ENCODE measurements around the gene MEGF10. TPM values are rescaled to one million over a fixed set of nuclear protein-coding genes. Genes with fewer than 3 reads are reported as not detected.

MEGF10 gene
- total RNA-seq, 1 donor from 2014 or later = 0.63 TPM

DNA sequence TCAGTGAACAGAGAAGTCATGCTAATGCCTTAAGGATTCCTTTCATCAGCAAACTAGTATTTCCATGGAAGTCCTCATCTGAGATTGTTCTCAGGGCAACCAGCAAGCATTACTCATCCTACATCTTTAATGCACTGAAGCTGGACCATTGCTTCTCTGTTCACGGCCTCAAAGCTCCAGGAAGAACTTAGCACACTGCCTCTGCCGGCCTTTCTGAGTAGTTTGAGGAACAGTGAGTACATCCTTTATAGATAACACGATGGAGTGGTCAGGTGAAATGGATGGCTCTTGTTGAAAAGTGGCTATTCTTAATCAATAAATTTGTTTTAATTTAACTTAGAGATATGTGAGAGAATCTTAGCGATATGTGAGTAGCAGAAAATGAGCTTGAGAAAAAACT, 35.8 kb downstream of the MEGF10 start:
- DNase-seq (ENCODE audit: low spot score) = no peak

DNA sequence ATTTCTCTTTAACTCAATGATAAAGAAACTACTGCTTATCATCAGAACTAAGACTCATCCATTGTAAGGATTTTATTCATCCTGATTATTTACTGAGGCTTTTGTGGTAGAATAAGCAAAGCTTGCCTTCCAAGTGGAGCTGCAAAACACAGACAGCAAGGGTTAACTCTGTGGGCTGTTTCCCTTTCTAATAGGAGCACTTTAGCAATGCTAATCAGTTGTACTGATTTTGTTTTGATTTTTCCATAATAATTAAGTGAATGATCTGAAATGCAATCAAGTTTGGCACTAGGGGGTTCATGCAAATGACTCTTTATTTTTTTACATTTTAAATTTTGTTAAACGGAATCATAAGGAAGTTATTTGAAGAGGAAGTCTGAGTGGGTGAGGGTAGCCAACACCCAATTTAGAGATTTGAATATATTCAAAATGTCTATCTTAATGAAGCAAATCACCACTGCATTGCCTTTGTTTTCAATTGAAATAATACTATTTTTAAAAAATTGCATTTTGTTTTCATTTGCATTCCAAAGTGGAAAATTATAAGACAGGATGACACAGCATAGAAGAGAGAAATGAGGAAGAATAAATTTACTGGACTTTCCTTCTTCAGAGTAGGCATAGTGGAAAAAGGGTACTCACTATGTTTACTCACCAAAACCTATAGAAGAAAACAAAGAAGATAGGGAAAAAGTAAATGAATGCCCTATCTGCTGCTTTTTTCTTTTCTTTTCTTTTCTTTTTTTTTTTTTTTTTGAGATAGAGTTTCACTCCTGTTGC, 36.6 kb downstream of the MEGF10 start:
- no peak for DNase-seq (ENCODE audit: low spot score)

DNA sequence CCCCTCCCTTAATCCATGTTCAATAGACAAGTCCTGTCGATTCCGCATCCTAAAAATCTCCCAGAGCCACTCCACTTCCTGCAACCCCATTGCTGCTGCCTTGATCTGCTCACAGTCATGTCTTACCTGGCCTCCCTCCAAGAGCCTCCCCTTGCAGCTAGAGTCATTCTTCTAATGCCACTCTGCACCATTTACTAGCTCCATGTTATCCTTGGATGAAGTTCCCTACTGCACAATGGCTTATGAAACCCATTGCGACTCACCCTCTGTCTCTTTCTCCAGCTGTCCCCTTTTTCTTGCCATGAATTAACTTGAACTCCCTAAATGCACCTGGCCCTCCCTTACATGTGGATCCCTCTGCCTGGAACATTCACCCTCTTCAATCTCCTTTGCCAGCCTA, 39.5 kb downstream of the MEGF10 start:
- DNase-seq (ENCODE audit: low spot score) = no peak

DNA sequence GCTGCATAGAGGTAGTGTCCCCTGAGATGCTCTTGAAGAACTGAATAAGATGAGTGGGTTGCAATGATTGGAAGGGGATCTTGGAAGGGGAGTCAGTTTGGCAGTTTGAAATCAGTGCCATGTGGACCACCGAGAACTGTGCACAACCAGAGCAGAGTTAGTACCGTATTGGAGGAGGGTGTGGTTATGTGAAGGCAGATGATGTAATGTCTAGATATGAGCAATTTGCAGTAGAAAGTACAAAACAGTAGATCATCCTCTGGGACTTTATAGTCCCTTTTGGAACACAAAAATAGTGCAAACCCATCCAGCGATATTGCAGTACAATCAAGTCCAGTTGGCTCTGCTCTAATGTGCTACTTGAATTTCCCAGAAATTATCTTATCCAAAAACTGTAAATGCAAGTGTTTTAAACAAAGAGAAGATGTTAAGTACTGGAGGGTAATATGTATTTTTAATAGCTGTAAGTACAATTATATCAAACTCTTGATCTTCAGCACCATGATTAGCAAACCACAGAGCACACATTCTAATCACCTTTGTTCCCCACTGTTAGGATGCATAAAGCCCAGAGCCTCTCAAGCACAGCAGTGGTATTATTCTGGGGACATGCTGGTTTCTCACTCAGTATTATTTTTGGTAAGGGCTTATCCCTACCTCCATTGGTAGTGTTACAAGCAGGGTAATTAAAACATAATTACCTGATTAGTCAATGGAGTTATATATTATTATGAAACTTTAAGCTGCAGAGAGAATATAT, 41.5 kb downstream of the MEGF10 start:
- DNase-seq (ENCODE audit: low spot score) = no peak

DNA sequence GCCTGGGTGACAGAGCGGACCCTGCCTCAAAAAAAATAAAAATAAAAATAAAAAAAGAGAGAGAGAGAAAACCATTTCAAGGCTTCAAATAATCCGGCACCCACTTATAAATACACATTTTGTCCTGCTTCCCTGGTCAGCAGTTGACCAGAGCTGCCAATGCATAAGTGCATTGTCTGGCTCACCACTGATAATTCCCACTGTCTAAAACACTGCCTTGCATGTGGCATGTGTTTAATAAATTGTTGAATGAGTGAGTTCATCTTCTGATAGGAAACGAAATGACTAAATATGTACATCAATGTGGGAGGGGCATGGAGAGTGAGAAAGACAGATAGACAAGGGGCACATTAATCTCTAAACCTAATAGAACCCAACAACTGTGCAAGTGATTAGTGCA, 42.9 kb downstream of the MEGF10 start:
- no peak for DNase-seq (ENCODE audit: low spot score)

DNA sequence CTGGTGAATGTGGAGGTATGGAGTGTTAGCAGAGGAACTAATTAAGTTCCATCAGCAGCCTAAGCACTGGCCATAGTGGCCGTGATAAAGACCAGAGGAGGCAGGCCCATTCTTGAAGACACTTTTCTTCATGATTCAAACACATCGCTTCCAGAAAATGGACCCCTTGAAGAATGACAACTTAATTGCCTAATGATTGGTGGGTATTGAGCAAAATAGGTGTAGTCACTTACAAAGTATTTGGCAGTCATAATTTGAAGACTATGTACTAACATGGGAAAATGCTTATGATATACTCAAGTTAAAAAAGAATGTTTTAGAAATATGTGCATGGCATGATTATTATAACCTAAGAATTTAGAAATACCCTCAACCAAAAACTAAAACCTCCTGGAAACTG, 44.8 kb downstream of the MEGF10 start:
- no peak for DNase-seq (ENCODE audit: low spot score)

DNA sequence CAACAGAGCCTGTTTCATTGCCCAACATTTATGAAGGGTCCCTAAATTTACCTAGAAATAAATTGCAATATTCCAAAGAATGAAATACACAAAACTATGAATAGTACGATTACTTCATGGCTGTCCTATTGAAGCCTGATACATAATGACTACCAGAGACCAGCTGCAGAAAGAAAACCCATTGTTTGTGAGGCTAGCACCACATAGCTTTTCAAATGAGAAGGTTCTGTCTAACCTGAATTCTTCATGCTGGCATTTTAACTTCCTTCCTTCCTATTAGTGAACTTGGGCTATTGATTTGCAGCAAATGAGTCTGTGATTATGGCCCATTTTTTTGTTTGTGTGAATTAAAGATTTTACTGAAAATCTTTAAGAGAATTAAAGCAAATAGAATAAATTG, 47.3 kb downstream of the MEGF10 start:
- DNase-seq (ENCODE audit: low spot score) = no peak

DNA sequence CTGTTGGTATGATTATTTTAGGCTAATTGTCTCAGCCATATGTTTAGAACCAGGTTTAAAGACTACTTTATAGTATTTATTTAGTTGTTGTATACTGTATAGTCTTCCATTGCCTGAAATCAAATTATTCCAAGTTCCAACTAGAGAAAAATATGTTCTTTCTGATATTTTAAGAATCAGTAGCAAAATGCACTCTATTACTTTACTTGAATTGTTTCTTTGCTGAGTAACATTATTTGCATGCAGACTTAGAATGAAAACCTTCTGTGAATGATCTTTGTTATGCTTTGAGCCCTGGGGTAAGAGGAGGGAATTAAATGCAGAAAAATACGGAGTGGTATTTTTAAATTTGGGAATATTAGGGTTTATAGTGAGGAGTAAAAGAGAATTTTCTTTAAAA, 47.9 kb downstream of the MEGF10 start:
- no peak for DNase-seq (ENCODE audit: low spot score)

DNA sequence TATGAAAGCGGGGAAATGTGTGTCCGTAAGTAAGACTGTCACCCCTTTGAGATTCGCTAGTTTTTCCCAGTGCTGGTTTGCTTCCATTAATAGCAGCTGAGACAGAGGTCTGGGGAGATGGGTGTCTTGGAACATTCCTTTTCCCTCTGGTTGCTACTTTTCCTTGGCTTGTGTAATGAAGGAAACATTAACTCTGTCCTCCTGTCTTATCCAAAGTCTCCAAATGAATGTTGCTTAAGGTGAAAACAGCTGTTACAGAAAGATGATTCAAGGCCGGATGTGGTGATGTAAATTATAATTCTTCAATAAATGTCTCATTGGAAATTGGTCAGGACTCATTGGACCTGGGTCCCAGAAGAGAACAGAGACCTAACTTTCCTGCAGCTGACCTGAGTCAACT, 50.0 kb downstream of the MEGF10 start:
- no peak for DNase-seq (ENCODE audit: low spot score)

DNA sequence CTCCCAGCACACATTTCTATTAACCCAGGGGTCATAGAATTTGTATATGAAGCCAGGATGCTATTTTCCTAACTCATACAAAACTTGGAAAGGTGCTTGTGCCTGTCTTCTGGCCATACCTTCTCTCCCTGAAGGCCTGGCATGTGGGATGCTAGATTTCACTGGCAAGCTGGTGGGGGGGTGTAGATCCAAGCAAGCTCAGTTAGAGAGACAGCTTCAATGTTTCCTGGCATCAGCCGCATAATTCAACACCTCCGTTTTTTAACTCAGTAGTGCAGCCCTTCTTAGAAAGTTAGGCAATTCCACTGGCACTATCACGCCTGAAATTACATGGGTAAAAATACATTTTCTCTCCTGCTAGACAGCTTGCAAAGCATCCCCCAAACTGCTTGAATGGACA, 51.8 kb downstream of the MEGF10 start:
- no peak for DNase-seq (ENCODE audit: low spot score)

DNA sequence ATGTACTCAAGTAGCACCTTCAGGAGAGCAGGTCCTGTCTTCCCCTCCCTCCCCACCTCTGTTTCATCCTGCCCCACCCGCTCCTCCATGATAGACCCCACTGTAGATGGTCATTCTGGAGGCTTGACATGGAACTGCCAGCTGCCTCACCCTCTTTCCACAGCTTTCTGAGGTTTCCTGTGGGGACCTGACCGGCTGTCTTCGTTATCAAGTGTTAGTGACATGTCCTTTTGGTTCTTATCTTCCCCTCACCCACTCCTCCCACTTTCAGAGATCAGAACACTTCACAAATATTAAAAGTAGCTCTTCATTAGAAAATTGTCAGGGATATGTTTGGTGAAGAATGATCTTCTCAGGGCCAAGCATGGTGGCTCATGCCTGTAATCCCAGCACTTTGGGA, 52.7 kb downstream of the MEGF10 start:
- DNase-seq (ENCODE audit: low spot score) = no peak

DNA sequence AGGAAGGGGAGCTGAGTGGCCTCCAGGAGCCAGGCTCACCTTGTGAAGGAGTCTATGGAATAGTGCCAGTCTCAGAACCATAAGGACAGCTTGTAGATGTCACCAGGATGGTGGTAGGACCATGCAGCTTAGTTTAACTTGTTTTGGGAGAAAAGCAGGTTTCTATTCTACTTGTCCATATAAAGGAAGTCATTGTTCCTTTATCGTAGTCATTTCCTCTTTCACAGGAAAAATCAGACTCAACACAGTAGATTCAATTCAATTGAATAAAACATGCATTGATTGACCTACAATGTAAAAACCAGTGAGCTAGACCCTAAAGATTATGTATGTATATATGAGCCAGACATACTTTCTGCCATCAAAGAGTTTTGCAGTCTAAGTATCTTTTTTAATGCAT, 53.3 kb downstream of the MEGF10 start:
- DNase-seq (ENCODE audit: low spot score) = no peak

DNA sequence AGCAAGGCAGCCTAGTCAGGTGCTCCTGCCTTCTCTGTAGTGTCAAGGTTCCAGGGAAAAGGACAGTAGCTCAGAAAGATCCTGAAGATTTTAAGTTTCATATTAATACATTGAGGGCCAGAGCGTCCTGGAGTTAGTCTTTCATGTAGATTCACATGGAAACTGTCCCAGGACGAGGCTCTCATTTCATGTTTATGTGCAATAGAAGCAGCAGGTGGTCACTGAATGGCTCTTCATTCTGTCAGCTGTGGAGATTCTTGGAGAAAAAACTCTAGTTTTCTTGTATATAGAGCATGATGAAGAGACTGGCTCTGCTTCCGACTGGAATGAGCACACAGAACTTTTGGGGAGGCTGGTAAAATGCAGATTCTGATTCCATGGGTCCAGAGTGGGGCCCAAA, 54.3 kb downstream of the MEGF10 start:
- no peak for DNase-seq (ENCODE audit: low spot score)

DNA sequence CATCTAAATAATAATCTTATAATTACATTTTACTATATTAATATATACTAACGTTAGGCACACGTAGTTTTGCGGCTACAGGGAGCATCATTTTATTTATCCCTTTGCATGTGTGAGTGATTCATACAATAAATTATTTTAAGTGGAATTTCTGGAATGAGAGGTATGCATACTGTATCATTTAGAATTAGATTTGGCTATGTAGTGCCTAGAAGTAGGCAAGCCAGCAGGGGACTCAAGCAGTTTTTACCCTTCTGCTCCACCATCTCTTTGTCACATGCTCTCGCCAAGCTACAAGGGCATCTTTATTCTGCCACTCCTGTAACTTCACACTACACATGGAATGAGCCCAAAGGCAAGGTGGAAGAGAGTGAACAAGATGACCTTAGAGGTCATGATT, 60.8 kb downstream of the MEGF10 start:
- DNase-seq (ENCODE audit: low spot score) = no peak

DNA sequence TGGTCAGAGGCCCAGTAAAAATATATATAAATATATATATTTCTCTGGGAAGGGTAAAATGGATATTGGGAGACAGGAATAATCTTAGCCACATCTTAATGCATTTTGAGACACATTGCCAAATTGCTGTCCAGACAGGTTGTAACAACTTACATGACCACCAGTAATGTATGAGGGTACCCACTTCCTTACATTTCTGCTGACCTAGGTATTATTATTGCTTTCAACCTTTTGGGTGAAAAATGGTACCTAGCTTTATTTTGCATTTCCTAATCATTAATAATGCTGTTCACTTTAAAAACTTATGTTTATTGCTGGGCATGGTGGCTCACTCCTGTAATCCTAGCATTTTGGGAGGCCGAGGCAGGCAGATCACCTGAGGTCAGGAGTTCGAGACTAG, 61.5 kb downstream of the MEGF10 start:
- DNase-seq (ENCODE audit: low spot score) = no peak

DNA sequence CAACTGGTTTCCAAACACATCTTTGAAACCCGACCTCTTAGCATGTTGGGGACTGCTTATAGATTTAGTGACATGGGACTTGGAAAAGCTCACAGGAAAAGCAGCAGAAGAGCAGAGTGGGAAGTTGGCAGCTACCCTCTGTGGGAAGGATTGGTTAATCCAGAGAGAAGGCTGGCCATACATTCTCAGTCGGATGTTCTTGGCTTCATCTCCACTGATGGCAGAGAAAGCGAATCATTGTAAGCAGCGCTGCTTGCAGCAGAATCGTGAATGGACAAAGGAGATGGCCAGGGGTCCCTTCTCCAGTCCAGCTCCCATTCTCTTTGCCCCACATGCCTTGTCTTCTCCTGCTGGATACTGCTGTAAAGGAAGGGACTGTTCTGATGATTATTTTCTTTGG, 62.7 kb downstream of the MEGF10 start:
- no peak for DNase-seq (ENCODE audit: low spot score)

DNA sequence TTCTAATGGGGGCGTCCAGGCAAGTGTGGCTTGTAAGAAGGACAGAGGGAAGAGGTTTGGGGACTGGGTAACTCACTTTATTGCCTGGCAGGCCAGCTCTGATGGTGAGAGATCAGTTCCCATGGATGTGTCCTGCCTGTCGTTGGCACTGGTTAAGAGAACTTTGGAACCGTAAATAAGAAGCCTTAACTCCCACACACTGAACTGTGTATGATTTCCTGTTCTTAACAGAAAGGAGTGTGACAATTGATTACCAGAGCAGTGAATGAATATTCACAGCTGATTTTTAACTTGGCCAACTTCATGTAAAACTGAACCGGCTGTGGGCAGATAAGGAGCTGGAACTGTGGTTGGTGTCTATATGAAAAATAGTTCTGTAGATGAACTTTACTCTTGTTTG, 63.2 kb downstream of the MEGF10 start:
- peak; percentile 16 for DNase-seq (ENCODE audit: low spot score)

DNA sequence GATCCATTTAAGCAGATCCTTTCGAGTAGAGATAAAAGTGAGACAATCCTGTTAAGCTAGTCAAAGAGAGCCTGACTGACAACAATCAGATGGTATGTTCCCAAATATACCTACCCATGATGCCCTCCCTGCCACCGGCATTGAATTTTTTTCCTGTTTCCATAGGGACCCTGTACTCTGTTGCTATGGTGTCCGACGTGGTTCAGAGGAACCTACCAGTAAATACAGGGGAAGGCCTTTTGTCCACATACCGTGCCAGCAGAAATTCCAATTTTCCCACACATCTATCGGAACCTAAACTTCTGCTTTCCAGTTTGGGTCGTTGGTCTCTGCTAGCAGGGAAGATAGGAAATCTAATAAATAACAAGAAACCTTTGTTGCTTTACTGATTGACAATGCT, 64.7 kb downstream of the MEGF10 start:
- no peak for DNase-seq (ENCODE audit: low spot score)

DNA sequence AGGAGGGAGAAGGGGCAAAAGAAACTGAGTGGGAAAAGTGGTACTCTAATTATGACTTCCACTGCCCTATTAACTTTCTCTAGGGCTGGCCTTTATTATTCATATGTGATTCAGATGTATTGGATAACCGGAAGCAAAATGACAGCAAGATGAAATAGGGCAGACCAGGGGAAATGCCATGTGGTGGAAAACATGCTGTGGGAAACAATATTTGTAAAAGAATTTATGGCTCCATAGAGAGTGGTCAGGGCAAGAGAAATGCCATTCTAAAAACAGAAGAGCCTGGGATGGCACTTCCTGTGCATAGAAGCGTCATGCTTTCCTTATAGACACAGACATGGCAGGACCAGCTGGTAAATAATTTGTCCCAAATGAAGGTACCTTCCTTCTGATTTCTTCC, 67.7 kb downstream of the MEGF10 start:
- no peak for DNase-seq (ENCODE audit: low spot score)

DNA sequence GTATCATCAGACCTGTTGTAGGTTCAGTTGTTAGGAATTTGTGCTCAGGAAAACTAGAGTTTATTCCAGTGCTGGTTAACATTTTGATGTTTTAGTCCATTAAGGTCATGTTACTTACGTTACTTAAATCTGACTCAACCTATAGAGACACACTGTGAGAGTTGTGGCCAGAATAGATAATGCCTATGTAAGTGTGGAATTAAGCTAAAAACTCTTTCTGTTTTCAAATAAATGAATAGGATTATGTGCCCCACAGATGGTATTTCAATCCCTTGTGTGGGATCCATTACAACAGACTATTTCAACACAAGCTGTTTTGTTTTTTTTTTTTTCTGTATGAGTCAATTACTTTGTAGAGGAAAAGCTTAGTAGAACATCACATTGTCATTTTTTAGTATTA, 68.1 kb downstream of the MEGF10 start:
- DNase-seq (ENCODE audit: low spot score) = no peak

DNA sequence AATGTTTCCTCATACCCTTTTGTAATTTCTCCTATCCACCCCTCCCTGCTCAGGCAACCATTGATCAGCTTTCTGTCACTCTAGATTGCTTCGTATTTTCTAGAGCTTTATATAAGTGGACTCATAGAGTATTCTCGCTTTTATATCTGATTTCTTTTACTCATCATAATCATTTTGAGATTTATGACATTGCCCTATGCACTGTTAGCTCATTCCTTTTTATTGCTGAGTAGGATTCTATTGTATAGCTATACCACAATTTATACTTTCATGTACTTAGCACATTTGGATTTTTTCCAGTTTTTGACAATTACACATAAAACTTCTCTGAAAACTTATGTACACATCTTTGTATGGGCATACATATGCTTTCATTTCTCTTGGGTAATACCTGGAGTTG, 68.9 kb downstream of the MEGF10 start:
- no peak for DNase-seq (ENCODE audit: low spot score)

DNA sequence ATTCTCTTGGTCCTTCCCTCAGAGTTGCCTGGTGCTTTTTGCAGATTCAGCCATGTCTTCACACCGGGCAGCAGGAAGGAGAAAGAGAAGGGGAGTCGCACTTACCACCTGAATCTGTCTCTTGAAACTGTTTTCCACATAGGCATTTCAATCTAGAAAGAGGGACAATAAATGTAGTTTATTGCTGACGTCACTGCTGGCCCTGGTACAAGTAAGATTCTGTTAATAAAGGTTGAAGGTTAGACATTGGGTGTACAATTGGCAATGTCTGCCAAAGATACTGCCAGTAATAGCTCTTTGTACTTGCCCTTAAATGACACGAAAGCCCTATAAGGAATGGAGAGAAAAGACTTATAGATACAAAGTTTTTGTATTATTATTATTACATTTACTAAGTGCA, 72.8 kb downstream of the MEGF10 start:
- DNase-seq (ENCODE audit: low spot score) = no peak

DNA sequence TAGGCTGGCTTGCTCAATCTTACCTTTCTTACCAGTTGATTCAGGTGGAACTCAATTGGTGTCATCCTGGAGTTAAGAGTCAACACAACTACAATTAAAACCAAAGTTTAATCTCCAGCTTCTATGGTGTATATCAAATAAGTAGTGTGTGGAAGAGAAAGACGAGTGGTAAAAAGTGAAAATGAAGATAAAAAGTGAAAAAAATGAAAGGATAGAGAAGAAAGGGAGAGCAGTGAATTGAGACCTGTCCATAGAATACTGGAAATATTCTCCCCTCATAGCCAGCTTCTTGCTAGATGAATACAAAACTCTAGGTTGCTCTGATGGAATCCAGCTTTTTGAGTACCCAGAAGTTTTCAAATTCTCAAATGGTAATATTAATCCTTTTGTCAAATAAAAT, 76.4 kb downstream of the MEGF10 start:
- DNase-seq (ENCODE audit: low spot score) = no peak

Measured in mucosa of gallbladder (tissue), 1 donor.